Superior temporal gyrus (tissue), 1 donor: Measurements from ENCODE around the gene TMA7B.
"Not testable (repeated sequence)": the region's sequence is repeated elsewhere in the genome, so short reads cannot be mapped to it uniquely, and the experiment has no call there.

Experiments used
- DNase-seq: peaks from one replicate; pipeline ENCODE4 v3.0.0-alpha.2; 2016; ENCODE audit errors: extremely low spot score

The TMA7B gene

DNA sequence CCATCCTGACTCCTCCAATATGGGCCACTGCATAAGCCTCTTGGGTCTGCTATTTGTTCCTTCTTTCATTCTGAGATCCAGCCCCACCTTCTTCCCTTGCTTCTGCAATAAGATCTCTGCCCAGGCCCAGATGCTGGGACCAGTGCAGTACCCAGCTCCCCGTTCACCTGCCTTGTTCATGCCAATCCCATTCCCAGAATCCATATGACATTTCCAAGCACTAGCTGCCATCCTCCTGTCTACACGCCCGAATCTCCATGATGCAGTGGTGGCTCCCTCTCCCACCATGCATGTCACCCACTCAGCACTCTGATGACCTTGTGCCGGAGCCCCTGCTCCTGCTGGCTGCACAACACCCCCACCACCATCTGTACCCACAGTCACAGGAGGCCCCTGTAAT is 23.1 kb downstream of the TMA7B start:
- no peak for DNase-seq

DNA sequence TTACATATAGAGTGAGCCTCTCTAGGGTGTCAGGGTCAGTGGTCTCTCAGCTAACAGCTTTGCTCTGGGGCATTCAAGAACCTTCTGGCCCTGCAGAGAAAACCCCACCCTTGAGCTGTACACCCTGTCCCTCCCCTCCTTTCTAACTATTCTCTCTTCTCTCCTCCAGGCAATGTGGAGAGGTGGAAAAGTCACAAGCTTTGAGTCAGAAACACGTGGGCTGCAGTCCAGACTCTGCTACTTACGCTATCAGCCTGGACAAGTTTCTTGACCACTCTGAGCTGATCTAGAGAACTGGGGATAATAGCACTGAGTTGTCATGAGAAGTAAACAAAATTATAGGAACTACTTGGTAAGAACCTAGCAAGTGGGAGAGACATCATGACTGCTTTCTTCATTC is 23.8 kb downstream of the TMA7B start:
- DNase-seq: no peak

DNA sequence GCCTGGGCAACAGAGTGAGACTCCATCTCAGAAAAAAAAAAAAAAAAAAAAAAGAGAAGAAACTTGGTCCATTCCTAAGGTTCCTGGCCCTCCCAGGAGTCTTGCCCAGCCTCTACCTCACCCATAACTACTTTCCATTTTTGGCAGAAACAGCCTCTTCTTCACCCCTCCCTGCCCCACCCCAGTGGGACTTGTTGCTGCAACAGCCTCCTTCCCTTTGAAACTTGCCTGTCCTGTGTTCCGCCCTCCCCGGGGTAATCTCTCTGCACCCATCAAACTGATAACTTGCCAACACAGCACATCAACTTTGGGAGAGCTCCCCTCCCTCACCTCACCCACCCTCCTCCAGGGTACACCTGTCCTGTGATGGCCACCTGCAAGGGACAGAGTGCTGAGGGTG is 24.5 kb downstream of the TMA7B start:
- no peak for DNase-seq

DNA sequence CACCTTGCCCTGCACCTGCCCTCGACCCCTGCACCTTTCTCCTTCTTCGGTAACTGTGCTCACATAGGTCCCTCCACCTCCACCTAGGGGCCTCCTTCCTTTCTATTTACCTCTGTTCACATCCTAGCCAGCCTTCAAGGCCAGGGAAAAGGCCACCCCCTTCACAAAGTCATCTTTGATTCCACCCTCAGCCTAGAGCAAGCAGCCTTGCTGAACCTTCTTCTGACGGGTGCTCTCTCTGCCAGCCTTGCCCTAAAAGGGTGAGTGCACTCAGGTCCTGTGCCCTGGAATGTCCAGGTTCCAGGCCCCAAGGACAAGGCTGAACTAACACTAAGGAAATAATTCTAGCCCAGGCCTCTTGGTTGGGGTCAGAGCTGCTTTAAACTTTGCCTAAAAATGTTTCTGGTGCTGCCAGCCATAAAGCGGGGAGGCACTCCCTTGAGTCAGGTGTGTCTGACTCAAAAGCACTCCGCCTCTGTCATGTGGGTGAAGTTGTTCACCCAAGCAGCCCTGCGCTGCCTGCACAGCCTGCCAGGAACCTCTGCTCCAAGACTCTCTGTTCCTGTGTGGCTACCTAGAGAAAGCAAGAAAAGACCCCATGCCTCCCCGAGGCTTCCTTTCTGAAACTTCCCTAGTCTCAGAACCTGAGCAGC is 25.3 kb downstream of the TMA7B start:
- no peak for DNase-seq

DNA sequence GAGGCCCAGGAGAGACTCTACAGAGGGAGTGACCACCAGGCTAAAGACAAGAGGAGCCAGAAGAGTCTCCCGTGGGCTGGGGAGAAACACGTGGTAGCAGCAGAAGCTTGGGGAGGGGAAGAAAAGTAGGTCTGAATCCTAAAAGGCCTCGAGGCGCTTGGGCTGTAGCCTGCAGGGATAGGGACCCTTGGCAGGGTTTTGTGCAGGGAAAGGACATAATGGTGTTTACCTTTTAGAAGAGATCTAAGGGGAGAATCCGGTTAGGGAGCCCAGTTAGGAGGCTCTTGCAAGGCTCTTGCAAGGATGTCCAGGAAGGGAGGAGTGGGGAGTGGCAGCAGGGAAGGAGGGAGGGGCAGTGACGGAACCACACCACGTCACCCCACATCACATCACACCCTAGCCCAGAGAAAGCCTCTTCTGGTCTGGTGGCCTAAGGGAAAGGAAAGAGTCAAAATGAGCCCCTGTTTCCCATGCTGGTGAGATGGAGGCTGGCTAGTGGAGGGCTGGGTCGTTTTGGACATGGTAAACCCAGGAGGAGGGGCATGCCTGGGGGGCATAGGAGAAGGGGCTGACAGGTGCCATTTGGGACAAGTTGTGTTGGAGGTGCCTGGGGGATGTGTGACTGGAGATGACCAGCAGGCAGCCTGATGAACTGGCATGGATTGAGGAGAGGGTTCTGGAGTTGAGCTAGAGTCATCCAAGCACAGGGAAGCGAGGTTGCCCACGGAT is 28.4 kb downstream of the TMA7B start:
- no peak for DNase-seq

DNA sequence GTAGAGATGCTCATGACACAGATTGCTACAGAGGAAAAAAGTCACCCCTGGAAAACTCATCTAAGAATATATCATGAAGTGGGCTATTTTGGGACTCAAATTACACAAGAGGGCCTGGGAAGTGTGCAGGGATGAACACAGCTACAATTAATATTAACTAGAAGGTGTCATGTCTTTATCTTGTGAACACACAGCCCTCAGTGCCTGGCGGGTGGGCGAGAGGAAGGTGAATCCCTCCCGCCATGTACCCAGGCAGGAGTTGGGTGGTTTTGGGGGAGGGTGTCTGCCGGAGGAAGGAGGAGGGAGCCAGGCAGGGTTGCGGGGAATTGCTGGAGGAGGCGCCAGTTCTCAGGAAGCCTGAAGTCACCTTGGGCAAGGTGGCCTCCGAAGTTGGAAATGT is 29.4 kb downstream of the TMA7B start:
- DNase-seq: no peak

DNA sequence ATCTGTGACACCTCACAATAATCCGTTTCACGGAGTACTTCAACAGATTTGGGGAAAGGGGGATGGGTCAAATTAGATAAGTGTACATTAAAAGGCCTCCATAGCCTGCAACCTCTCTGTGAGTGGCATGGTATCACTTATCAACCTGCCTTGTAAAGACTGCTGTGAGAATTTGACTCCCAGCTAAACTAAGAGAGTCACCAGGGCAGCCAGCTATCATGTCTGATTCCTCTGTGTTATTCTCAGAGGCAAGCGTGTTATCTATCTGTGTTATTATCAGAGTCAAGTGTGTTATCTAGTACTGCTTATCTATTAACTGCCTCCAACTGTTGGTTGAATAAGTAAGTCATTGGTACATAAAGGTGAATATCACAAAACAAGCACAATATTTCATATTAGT is 30.5 kb downstream of the TMA7B start:
- DNase-seq: no peak

DNA sequence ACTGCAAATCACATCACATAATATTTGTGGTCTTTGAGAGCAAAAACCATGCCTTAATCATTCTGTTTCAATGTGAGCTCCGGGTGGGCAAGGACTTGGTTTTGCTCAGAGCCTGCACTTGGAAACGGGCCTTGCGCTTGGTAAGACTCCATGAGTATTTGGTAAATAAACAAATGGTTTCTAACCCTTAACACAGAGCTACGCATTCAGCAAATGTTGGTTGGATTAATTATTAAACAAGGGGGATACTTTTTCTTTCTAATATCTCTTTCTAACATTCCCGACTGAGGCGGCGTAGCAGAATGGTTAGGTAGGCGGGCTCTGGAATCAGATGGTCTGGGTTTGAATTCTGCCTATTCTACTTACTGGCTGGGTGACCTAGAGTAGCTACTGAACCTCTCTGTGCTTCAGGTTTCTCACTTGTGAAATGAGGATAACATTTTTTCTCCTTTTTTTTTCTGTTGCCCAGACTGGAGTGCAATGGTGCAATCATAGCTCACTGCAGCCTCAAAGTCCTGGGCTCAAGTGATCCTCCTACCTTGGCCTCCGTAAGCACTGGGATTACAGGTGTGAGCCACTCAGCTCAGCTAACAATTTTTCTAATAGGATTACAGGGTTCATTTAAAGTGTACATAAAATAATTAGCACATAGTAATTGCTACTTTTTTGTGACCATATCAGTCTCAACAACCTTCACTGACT is 31.1 kb downstream of the TMA7B start:
- DNase-seq: no peak

DNA sequence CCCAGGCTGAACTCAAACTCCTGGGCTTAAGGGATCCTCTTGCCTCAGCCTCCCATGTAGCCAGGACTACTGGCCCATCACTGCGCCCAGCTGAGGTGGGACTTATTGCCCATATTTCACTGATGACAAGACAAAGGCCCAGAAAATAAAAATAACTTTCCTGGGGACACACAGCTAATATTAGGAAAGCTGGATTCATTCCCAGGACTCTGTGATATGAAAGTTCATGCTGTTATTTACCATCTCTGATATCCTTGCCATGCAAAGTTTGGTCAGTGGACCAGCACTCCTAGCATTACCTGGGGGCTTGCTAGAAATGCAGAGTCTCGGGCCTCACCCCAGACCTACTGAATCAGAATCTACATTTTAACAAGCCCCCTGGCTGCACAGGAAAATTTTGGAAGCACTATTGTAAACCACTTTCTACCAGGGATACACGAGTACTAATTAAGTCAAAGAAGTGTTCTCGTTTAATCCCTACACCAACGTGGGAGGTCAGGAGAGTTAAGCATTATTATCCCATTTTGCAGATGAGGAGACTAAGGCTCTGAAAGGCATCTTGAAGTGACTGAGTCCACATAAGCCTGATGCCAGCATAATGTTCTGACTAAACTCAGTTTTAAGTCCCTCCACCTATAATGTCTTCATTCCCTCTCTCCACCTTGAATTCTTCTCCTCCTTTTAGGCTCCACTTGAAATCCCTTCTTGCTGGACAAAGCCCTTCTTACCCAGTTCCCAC is 32.1 kb downstream of the TMA7B start:
- no peak for DNase-seq

DNA sequence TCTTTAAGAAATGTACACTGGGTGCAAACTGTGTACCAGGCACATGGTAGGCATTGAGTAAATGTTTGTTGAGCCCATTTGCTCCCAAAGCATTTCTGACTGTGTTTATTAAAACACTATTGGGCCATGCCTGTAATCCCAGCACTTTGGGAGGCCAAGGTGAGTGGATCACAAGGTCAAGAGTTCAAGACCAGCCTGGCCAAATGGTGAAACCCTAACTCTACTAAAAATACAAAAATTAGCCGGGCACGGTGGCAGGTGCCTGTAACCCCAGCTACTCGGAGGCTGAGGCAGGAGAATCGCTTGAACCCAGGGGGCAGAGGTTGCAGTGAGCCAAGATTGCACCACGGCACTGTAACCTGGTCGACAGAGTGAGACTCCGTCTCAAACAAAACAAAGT is 32.7 kb downstream of the TMA7B start:
- DNase-seq: not testable (repeated sequence)

DNA sequence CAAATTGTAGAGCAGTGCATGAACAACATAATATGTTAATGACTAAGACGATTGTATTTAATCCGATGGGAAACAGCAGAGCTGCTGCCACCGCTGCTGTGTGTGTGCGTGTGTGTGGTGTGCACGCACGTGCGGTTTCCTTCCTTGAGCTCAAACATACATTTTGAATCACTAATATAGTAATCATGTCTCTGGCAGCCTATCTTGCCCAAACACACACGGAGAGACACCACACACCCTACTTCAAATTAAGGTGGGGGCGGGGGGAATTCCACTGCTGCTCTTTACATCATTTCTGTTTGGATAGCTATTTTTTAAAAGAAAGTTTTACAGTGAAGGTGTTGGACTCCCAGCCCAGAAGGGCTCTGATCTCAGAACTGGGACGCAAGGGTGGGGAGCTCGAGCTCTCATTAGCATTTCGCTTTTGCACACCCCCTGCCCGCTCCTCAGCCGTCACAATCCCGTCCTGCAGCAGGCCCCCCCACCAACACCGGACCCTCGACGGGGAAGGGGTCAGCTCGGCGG is 33.9 kb downstream of the TMA7B start:
- no peak for DNase-seq

DNA sequence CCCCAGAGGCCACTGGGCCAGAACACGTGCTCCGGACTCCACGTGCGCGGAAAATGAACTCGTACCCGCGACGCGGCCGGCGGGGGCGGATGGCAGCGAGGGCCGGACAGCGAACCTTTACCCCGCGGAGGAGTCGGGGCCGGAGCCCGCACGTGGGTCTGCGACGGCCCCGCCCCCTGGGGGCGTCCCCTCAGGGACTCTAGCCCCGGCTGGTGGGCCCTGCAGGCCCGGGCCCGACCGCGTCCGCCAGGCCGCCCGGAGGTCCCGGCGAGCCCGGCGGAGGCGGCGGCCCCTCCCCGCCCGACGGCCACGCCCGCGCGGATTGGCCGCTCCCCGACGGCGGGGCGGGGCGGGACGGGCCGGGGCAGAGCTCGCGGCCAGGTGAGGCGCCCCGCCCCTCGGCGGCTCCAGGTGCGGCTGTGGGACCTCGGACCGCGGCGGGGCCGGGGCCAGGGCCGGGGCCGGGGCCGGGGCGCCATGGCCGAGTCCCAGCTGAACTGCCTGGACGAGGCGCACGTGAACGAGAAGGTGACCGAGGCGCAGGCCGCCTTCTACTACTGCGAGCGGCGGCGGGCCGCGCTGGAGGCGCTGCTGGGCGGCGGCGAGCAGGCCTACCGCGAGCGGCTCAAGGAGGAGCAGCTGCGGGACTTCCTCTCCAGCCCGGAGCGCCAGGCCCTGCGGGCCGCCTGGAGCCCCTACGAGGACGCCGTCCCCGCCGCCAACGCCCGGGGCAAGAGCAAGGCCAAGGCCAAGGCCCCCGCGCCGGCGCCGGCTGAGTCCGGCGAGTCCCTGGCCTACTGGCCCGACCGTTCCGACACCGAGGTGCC is 34.6 kb downstream of the TMA7B start, which contains the start of gene FAM83F:
TSS of gene FAM83F (plus strand) at position 389 of the 827 bp plus-strand sequence. CDS start at position 478, 89 bp downstream.
- no peak for DNase-seq

DNA sequence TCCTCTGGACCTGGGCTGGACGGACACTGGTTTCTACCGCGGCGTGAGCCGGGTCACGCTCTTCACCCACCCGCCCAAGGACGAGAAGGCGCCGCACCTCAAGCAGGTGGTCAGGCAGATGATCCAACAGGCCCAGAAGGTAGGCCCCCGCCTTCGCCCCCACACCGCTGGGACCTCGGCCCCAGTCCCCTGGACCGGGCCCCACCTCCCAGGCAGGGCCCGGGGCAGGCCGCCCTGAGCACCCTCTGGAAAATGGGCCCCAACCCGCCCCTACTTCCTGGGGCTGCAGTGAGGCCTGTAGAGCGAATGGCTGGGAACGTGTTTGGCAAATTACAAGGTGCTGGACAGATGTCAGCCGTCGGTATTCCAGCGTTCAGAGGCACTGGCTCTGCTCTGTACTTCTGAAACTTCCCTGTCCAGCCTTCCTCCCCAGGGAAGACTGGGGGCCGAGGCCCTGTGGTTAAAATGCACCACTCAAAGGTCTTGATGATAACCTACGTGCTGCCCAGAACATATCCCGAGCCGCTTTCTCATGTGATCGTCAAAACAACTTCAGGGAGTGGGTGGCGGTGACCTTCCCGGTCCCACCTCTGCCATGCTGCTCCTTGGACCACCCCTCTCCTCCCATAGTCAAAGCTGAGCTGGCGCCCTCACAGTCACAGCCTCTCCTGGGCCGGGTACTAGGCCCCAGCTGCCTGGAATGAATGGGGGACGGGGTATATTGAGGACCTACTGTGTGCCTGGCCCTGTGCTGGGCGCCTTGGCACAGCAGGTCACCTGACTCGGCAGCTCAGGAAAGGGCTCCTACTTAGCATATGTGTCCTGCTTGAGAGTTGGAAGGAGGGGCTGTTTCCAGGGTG is 35.4 kb downstream of the TMA7B start:
- DNase-seq: no peak

DNA sequence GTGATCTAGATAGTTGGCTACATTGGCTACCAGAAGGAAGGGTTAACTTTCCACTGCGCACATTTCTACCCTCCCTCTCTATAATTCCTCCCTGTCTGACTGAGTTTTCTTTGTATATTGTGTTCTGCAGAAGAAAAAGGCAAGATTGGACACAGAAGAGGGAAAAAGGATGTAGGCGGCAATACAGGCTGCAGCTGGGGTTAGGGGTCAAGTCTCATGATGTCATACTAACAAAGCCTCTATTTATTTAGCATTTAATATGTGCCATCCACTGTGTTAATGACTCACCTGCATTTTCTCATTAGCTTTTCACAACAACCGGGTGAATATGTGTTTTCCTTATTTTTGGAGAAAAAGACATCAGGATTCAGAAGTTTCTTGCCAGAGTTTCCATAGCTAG is 36.5 kb downstream of the TMA7B start:
- no peak for DNase-seq

DNA sequence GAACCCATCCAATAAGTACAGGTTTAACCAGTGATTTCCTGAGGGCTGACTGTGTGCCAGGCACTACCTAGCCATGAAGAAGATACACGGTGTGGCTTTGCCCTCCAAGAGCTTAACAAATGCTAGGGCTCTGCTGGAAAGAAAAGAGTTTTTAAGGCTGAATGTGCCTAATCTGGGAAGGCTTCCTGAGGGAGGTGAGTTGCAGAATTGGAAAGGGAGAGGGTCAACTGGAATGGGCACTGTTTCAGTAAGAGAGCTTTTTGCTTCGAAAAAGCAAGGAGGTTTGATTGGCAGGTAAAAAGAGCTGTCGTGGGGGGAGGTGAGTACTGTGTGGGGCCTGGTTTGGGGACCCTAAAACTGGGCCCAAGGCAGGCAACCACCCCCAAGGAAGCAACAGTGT is 37.2 kb downstream of the TMA7B start:
- DNase-seq: no peak

DNA sequence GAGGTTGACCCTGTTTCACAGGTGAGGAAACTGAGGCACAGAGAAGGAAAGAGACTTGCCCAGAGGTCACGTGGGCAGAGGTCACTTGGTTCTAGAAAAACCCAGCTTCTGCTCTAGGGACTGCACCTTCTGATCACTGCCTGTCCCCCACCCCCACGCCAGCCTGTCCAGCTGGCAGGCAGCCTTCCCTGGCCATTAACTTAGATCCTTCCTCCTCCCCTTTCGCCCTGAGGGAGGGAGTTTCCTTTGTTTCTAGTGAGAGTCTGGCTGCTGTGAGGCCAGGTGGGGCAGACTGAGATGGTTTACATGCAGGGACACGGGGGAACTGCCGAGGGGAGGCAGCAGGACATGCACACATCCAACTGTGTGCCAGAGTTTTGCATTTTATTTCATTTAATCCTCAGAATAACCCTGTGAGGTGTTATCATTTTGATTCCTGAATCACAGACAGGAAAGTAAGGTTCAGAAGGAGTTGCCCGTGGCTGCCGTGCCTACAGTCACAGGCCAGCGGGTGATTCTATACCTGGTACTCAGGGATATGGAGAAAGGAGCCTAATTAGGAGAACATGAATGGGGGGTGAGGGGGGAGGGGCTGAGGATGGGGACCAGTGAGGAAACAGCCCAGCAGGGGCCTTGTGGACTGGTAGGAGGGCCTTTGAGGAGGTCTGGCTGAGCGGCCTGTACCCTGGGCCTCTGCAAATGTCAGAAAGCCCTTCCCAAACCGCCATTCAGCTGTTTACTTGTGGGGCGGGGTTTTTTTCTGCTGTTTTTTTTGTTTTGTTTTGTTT is 37.9 kb downstream of the TMA7B start:
- no peak for DNase-seq

DNA sequence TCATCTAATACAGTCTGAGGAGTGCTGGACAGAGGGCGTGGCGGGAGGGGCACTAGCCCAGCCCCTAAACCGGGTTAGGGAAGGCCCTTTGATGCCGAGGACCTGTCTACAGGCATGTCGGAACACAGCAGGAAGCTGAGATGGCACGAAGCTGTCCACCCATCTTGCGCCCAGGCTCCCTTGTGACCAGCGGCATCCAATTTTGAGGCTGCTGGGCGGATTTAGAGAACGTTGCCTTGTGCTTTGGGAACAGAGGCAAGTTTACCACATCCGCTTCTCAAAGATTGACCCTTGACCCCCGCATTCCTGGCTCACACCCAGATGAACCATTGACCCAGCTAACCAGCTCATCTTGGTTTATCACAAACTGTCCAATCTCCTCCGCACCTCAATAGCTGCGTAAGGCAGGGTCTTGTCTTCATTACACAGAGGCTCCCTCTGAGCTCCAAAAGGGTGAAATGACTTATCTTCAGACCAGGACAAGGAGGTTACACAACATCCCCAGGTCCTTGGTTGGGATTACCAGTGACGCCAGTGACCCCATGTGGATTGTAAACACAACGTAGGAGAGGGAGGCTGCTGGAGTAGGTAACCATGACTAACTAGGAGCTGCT is 39.1 kb downstream of the TMA7B start:
- no peak for DNase-seq

DNA sequence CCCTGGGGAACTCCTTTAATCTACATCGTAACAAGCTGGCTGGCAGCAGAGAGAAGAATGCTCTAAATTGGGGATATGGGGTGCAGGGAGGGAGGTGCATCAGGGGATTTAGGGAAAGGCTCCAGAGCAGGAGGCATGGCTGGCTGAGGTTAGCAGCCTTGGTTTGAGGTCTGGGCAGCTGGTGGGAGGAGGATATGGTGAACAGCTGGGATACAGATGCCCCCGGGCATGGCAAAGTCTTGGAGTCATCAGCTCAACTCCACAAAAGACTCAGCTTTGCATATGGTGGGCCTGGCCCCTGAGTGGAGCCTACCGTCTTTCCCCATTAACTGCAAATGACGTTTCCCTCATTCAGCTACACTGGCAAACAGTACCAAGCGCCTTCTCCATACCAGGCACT is 40.0 kb downstream of the TMA7B start:
- DNase-seq: no peak

DNA sequence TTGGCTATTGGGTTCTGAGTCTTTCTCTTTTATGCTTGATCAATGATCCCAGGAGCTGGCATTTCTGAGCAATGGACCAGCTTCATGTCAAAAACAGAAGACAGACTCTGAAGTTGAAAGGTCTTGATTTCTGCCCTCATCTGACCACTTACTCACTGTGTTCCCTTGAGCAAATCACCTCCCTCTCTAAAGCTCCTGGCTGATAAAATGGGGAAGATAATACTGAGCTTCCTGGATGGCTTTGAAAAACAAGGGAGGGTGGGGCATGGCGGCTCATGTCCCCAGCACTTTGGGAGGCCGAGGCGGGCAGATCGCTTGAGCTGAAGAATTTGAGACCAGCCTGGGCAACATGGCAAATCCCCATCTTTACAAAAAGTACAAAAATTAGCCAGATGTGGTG is 40.9 kb downstream of the TMA7B start:
- DNase-seq: no peak
